Karpas-422 (cell line): ENCODE results near the gene DIP2B. TPM values are rescaled to one million over a fixed set of nuclear protein-coding genes. Genes with fewer than 3 reads are reported as not detected.

Experiments
- DNase-seq: peaks from one replicate; pipeline ENCODE4 v3.0.0-alpha.2; 2015
- H2AFZ ChIP-seq: fragments of 200-600 bp; sonication (generic); 2 replicates; pipeline ENCODE4 v1.6.1; 2014; ENCODE audit warnings: antibody characterized with exemption, low read length, mixed read lengths
- H3K27ac ChIP-seq: fragments of 200-600 bp; sonication (generic); 2 replicates; pipeline ENCODE4 v1.5.1; 2014; ENCODE audit warnings: mild to moderate bottlenecking, low read length, moderate library complexity
- H3K27me3 ChIP-seq: fragments of 200-600 bp; sonication (generic); 2 replicates; pipeline ENCODE4 v1.6.1; 2014; ENCODE audit warnings: low read length, mixed read lengths
- H3K36me3 ChIP-seq: fragments of 200-600 bp; sonication (generic); 2 replicates; pipeline ENCODE4 v1.6.1; 2014; ENCODE audit warnings: low read length, mixed read lengths; ENCODE audit not compliant: insufficient read depth
- H3K4me1 ChIP-seq: fragments of 200-600 bp; sonication (generic); 2 replicates; pipeline ENCODE4 v1.6.1; 2014; ENCODE audit warnings: mild to moderate bottlenecking, low read length, mixed read lengths
- H3K4me2 ChIP-seq: fragments of 200-600 bp; sonication (generic); 2 replicates; pipeline ENCODE4 v1.6.1; 2014; ENCODE audit warnings: low read length, low read depth, mild to moderate bottlenecking; ENCODE audit not compliant: poor library complexity, severe bottlenecking
- H3K4me3 ChIP-seq: fragments of 200-600 bp; sonication (generic); 2 replicates; pipeline ENCODE4 v1.5.1; 2014; ENCODE audit warnings: mild to moderate bottlenecking, antibody characterized with exemption, low read length, mixed read lengths
- H3K79me2 ChIP-seq: fragments of 200-600 bp; sonication (generic); 2 replicates; pipeline ENCODE4 v1.6.1; 2014; ENCODE audit warnings: mild to moderate bottlenecking, low read length, mixed read lengths
- H3K9ac ChIP-seq: fragments of 200-600 bp; sonication (generic); 2 replicates; pipeline ENCODE4 v1.6.0; 2014; ENCODE audit warnings: low read length
- H3K9me2 ChIP-seq: fragments of 200-600 bp; sonication (generic), shearing (Covaris generic); replicated peaks from 2 replicates; pipeline ENCODE4 v1.6.0; 2014; ENCODE audit warnings: mild to moderate bottlenecking, low read length, moderate library complexity; ENCODE audit not compliant: insufficient read depth
- H3K9me3 ChIP-seq: fragments of 300-700, 200-600 bp; sonication (generic); 2 replicates; pipeline ENCODE4 v1.6.1; 2014; ENCODE audit warnings: low read length, mixed read lengths
- H4K20me1 ChIP-seq: fragments of 200-600 bp; sonication (generic); 2 replicates; pipeline ENCODE4 v1.6.1; 2014; ENCODE audit warnings: mild to moderate bottlenecking, antibody characterized with exemption, low read length, low read depth; ENCODE audit not compliant: insufficient read depth
- total RNA-seq: library from RNA; depleted of rRNA; stranded (reverse); fragments of >200 nt; shearing (Covaris generic); gene quantifications from 2 replicates; pipeline ENCODE4 v1.2.3, GENCODE V29; 2014; ENCODE audit warnings: low replicate concordance

The DIP2B gene
- total RNA-seq, 1 experiment from 2014 or later: 37.5 TPM

DNA sequence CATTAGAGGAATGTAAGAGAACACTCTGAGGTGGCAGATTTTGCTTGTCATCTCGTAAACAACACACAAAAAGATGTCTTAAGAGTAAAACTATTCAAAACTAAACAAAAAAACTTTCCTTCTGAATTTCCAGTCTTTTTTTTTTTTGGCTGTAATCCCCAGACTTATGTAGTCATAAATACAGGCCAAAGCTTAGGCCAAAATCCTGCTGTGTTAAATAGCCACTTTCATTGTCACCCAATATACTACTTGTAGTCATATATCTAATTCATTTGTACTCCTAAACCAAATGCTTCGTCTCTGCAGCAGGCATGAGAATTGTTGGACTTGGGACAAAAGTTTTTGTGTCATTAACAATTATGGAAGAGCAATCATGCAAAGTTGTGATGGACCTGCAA, 155.6 kb downstream of the DIP2B start:
- Histone ChIP-seq H3K4me1 (no peaks in the 10 kb centered on the region), H3K9me2 (no peaks in the 10 kb centered on the region), H3K27ac (no peak overlapping the region), H4K20me1 (no peaks in the 10 kb centered on the region), H3K4me3 (no peak overlapping the region), H3K9me3 (no peaks in the 10 kb centered on the region), H3K27me3 (no peaks in the 10 kb centered on the region), H3K9ac (no peak overlapping the region), H3K79me2 (peaks cover 63% of the 10 kb centered on the region), H2AFZ (no peak overlapping the region), H3K36me3 (no peaks in the 10 kb centered on the region), H3K4me2 (no peak overlapping the region)
- DNase-seq: no peak

DNA sequence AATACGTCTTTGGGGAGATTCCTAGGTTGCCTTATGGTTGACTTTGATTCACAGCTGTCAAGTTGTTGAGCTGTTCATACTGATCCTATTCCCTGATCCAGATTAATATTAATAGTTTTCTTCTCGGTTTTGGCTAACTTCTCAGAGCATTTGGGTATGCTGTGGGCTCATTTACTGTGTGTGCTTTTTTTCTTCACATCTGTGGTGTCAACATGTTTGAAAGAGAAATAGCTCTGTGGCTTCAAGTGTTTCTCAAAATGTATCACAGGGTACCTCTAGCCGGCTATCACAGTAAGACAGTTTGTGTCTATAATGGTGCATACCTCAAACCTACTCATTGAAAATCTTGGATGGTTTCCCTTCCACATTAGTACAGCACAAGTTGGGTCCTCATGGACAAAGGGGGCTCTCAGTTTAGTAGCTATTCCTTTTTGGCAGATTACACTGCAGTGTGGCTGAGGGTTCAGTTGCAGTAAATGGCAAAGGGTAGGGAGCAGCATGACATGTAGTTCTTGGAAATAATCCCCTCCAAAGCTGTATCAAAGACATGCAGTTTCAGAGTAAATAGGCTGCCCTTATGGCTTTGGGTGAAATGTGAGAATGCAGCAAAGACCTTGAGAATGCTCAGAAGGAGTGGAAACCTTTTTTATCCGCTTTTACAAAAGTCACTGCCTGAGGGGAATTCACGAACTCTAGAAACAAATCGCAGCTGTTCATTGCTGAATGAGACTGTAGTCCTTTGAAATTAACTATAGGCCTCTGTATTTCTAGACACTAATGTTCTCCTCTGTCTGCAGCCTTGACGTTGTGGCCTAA, 156.7 kb downstream of the DIP2B start:
- no peaks in the 10 kb centered on the region for H3K9me3 ChIP-seq
- no peak overlapping the region for H3K4me3 ChIP-seq
- peaks cover 67% of the 10 kb centered on the region for H3K79me2 ChIP-seq
- H3K36me3 ChIP-seq: no peaks in the 10 kb centered on the region
- H3K27ac ChIP-seq: no peak overlapping the region
- H3K27me3 ChIP-seq: no peaks in the 10 kb centered on the region
- no peaks in the 10 kb centered on the region for H3K4me1 ChIP-seq
- no peak for DNase-seq
- no peaks in the 10 kb centered on the region for H3K9me2 ChIP-seq
- H3K4me2 ChIP-seq: no peak overlapping the region
- H2AFZ ChIP-seq: no peak overlapping the region
- no peak overlapping the region for H3K9ac ChIP-seq
- no peaks in the 10 kb centered on the region for H4K20me1 ChIP-seq

DNA sequence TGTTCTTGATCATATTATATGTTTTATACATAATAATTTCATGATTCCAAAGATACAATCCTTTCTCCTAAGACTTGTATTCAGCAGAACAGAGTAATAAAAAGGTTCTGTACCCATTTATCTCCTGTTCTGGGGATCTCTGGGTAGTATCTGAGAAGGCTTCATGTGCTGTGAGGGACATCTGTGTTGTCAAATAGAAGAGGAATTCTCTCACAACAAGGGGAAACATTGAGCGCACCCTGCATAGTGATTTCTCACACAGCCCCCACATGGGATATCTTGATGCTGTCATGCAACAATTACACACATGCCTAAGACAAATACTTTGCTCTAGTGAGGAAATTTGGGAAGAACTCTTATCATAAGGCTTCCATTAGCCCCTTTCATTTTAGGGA, 157.3 kb downstream of the DIP2B start:
- Histone ChIP-seq H3K27ac (no peak overlapping the region), H3K4me3 (no peak overlapping the region), H3K9me3 (no peaks in the 10 kb centered on the region), H3K4me1 (no peaks in the 10 kb centered on the region), H3K4me2 (no peak overlapping the region), H3K9me2 (no peaks in the 10 kb centered on the region), H3K9ac (no peak overlapping the region), H3K36me3 (no peaks in the 10 kb centered on the region), H3K79me2 (peaks cover 71% of the 10 kb centered on the region), H4K20me1 (no peaks in the 10 kb centered on the region), H3K27me3 (no peaks in the 10 kb centered on the region), H2AFZ (no peak overlapping the region)
- DNase-seq: no peak

DNA sequence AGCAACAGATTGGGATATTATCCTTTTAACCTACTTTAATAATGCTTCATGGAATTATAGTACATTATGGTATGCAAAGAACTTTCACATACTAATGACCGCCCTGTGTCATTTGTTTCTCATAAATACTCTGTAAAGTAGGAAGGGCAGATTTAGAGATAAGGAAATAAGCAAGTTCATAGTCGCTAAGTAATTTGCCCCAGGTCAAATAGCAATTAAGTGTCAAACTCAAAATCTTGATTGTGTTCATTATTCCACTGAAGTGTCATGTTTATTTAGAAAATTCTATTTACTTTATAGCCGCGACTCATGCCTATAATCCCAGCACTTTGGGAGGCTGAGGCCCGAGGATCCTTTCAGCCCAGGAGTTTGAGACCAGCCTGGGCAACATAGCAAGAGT, 160.4 kb downstream of the DIP2B start:
- Histone ChIP-seq H3K27ac (no peak overlapping the region), H3K9me3 (no peaks in the 10 kb centered on the region)

DNA sequence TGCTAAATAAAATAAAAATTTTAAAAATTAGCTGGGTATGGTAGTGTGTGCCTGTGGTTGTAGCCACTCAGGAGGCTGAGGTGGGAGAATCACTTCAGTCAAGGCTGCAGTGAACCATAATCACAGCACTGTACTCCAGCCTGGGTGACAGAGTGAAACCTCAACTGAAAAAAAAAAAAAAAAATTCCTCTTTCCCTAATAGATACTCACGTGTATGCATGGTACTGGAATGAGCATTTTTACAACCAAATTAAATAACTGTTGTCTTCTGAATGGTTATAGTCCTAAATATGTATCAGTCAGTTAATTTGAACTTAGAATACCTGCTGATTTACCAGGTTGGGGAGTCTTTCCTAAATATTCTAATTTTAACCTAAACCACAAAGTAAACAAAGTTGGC, 160.8 kb downstream of the DIP2B start:
- no peak for DNase-seq
- Histone ChIP-seq H3K36me3 (no peaks in the 10 kb centered on the region), H3K79me2 (peaks cover 63% of the 10 kb centered on the region), H3K9ac (no peak overlapping the region), H3K4me1 (no peaks in the 10 kb centered on the region), H2AFZ (no peak overlapping the region), H3K27me3 (no peaks in the 10 kb centered on the region), H3K4me3 (no peak overlapping the region), H3K9me2 (no peaks in the 10 kb centered on the region), H3K4me2 (no peak overlapping the region), H4K20me1 (no peaks in the 10 kb centered on the region), H3K9me3 (no peaks in the 10 kb centered on the region), H3K27ac (no peak overlapping the region)

More for the DNA sequence above, 160.4 kb downstream of the DIP2B start:
- Histone ChIP-seq H3K9ac (no peak overlapping the region), H3K4me1 (no peaks in the 10 kb centered on the region), H3K36me3 (no peaks in the 10 kb centered on the region), H3K9me2 (no peaks in the 10 kb centered on the region), H3K27me3 (no peaks in the 10 kb centered on the region), H3K4me2 (no peak overlapping the region), H2AFZ (no peak overlapping the region), H3K79me2 (peaks cover 66% of the 10 kb centered on the region), H3K4me3 (no peak overlapping the region), H4K20me1 (no peaks in the 10 kb centered on the region)
- DNase-seq: no peak

DNA sequence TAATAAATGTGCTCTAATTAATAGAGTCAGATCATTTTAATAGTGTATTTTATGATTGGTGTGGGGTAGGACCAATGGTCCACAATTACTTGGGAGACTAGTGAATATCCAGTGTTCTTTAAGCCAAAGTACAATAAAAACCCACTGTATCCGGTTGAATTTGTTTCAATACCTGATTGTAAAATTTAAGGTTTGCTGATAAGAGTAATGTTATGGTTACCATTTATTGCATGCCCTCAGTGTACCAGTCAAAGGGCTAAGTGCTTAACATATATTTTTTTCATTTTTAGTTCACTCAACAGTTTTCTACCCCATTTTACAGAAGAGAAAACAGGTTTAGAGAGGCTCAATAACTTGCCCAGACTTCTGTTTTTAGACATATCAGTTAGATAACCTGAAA, 161.2 kb downstream of the DIP2B start:
- no peaks in the 10 kb centered on the region for H3K36me3 ChIP-seq
- no peaks in the 10 kb centered on the region for H3K9me2 ChIP-seq
- no peaks in the 10 kb centered on the region for H3K9me3 ChIP-seq
- H3K9ac ChIP-seq: no peak overlapping the region
- no peaks in the 10 kb centered on the region for H3K4me1 ChIP-seq
- H3K27ac ChIP-seq: no peak overlapping the region
- H3K79me2 ChIP-seq: peaks cover 65% of the 10 kb centered on the region
- no peak overlapping the region for H3K4me3 ChIP-seq
- H4K20me1 ChIP-seq: no peaks in the 10 kb centered on the region
- no peaks in the 10 kb centered on the region for H3K27me3 ChIP-seq
- H3K4me2 ChIP-seq: no peak overlapping the region
- H2AFZ ChIP-seq: no peak overlapping the region
- DNase-seq: no peak

DNA sequence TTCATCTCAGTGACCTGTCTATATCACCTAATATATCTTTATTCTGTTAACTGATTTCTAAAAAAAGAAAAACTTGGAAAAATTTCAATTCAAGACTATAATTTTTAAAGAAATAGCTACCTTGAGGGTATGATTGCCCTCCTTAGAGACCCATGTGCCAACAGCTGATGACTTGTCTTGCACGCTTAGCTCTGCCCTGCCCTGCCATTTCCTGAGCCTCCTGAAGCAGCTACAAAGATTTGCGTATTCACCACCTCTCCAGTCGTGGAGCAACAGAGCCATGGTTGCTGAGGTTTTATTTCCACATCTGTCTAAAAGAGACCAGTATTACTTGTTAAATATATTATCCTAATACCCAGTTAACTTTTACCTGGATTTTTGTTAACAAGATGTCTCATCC, 167.4 kb downstream of the DIP2B start:
- Histone ChIP-seq H3K79me2 (peaks cover 33% of the 10 kb centered on the region), H2AFZ (no peak overlapping the region), H3K9me3 (no peaks in the 10 kb centered on the region), H3K27me3 (no peaks in the 10 kb centered on the region), H4K20me1 (no peaks in the 10 kb centered on the region), H3K9me2 (no peaks in the 10 kb centered on the region), H3K27ac (no peak overlapping the region), H3K4me3 (no peak overlapping the region), H3K4me1 (no peaks in the 10 kb centered on the region), H3K4me2 (no peak overlapping the region), H3K9ac (no peak overlapping the region), H3K36me3 (peaks cover 25% of the 10 kb centered on the region; the same call in 1 of the 2 replicates)
- no peak for DNase-seq

DNA sequence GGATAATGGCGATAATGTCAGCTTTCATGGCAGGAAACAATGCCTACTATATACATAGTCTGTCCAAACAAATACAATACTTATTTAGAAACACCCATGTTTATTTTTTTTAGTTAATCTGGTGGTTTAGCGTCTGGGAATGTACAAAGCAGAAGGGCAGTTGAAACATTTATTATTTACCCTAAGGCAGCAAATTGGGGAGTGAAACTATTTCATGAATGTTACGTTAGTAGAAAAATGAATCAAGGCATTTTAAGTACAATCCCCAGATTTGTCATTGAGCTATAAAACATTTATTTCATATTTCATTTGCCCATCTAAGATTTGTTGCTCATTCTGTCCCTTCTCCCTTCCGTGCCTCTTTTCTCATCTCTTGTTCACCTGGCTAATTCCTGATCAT, 172.0 kb downstream of the DIP2B start:
- Histone ChIP-seq H3K4me1 (no peaks in the 10 kb centered on the region), H3K36me3 (peaks cover 43% of the 10 kb centered on the region; the same call in 1 of the 2 replicates)

More for the DNA sequence above, 172.0 kb downstream of the DIP2B start:
- Histone ChIP-seq H3K9me2 (no peaks in the 10 kb centered on the region), H3K4me3 (no peak overlapping the region), H3K9ac (no peak overlapping the region), H3K27me3 (no peaks in the 10 kb centered on the region), H3K4me2 (no peak overlapping the region), H3K79me2 (peaks cover 7% of the 10 kb centered on the region), H3K9me3 (no peaks in the 10 kb centered on the region), H4K20me1 (no peaks in the 10 kb centered on the region), H2AFZ (no peak overlapping the region), H3K27ac (no peak overlapping the region)
- DNase-seq: no peak
